ENCODE measurements around the gene RALGPS1. TPM values are rescaled to one million over a fixed set of nuclear protein-coding genes. Genes with fewer than 3 reads are reported as not detected.

RALGPS1 gene
- total and polyA plus RNA-seq, 2 of the 13 experiments (the other 11 are each of a cell fraction or from before 2014, with no cell fraction given), result 3.7 to 6.5 TPM

DNA sequence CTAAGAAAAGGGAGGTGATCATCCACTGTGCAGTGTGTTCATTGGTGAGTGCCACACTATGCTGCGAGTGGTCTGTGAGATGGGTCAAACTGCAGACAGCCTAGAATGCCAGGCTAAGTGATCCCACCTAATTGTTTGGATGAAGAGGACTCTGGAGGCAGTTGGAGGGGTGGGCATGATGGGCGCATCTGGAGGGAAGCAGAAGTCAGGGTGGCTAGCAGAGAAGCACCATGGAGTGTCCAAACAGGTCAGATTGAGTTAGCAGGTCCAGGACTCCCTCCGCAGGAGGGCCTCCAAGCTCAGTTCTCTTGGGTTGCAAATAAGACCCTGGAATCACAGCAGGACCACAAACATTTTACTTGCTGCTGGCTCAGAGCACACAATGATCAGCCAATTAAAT, 227.7 kb downstream of the RALGPS1 start:
- FAIRE-seq, result no peak
- no peak for DNase-seq (ENCODE audit: low spot score)
- ChIA-PET POLR2A (no interaction called here), CTCF (ENCODE audit: low intra/inter-chr PET ratio, low total read pairs) (no interaction called here)
- H3K9ac ChIP-seq (ENCODE audit: insufficient read depth, low read depth, low read length), result no peak overlapping the region
- H3K27me3 ChIP-seq (ENCODE audit: control insufficient read depth in 1 of 2, insufficient read depth in 2 of 2, low read length in 2 of 2), result no peaks in the 10 kb centered on the region
- in situ Hi-C loops (cut with HindIII; ENCODE audit: extremely low pct_ligation_motif_present, low pct_unique_long_range_greater_than_20kb) (no loop called here), intact Hi-C loops (cut with micrococcal nuclease; ENCODE audit: unreplicated experiment) (no loop called here)
- no peak for ATAC-seq
- no peak overlapping the region for H3K4me2 ChIP-seq (ENCODE audit: low read depth, low read length)
- no peak overlapping the region for H2AFZ ChIP-seq (ENCODE audit: low read length)
- H3K4me1 ChIP-seq (ENCODE audit: insufficient read depth, low read length), result peaks cover 7% of the 10 kb centered on the region
- no peaks in the 10 kb centered on the region for H3K36me3 ChIP-seq (replicated peaks in 1 of 2; ENCODE audit: control insufficient read depth in 1 of 2, insufficient read depth in 2 of 2, low read length in 2 of 2)
- TF ChIP-seq, protein P1, sequence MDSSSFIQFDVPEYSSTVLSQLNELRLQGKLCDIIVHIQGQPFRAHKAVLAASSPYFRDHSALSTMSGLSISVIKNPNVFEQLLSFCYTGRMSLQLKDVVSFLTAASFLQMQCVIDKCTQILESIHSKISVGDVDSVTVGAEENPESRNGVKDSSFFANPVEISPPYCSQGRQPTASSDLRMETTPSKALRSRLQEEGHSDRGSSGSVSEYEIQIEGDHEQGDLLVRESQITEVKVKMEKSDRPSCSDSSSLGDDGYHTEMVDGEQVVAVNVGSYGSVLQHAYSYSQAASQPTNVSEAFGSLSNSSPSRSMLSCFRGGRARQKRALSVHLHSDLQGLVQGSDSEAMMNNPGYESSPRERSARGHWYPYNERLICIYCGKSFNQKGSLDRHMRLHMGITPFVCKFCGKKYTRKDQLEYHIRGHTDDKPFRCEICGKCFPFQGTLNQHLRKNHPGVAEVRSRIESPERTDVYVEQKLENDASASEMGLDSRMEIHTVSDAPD (CRISPR knock-in tag; IDR thresholded peaks at IDR 0.05), result 0 out of 2 replicates have a peak, but pooled peaks have one; percentile 23
- TF ChIP-seq, protein P2, sequence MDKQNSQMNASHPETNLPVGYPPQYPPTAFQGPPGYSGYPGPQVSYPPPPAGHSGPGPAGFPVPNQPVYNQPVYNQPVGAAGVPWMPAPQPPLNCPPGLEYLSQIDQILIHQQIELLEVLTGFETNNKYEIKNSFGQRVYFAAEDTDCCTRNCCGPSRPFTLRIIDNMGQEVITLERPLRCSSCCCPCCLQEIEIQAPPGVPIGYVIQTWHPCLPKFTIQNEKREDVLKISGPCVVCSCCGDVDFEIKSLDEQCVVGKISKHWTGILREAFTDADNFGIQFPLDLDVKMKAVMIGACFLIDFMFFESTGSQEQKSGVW (CRISPR knock-in tag; IDR thresholded peaks at IDR 0.05; ENCODE audit: borderline replicate concordance), result no peak
- TF ChIP-seq PTBP1 (IDR thresholded peaks at IDR 0.05; ENCODE audit: low read depth, low read length, poor library complexity, severe bottlenecking), result no peak
- H3K9me3 ChIP-seq (ENCODE audit: low read length), result no peaks in the 10 kb centered on the region
- no TSS peak for BruUV-seq (replicated peaks)
- 80% methylated on average over 2 of the region's 3 CpGs for WGBS (ENCODE audit: low lambda C conversion rate)
- H3K79me2 ChIP-seq (ENCODE audit: insufficient read depth, low read length), result no peaks in the 10 kb centered on the region
- H3K27ac ChIP-seq (ENCODE audit: extremely low read length, insufficient read depth, low read length), result no peak overlapping the region
- no peaks in the 10 kb centered on the region for H4K20me1 ChIP-seq (ENCODE audit: insufficient read depth, low read length)
- no peak overlapping the region for H3K4me3 ChIP-seq (replicated peaks in 1 of 3; ENCODE audit: insufficient read depth in 1 of 3, low read depth in 2 of 3, low read length in 3 of 3)

DNA sequence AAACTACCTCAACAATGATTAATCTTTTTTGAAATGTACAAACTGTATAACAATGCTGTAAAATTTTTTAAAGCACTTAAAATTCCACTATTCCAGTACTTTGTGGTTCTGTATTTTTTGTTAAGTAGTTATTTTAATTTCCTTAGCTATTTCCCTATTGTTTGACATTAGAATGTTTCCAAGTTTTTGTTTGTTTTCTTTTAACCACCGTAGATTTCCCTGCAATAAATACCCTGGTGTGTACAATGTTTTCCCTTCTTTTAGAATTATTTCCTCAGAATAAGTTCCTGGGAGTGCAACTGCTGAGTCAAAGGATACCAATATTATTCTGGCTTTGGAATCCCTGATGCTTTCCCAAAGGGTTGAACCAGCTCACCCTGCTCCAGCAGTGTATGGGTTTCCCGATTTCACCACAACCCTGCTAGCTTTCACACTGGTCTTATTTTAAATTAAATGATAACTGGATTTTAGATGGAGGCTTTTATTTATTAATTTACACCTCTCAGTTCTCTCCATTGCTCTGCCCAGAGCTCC, 228.4 kb downstream of the RALGPS1 start:
- in situ Hi-C loops (cut with HindIII; ENCODE audit: extremely low pct_ligation_motif_present, low pct_unique_long_range_greater_than_20kb), result no loop called here
- DNase-seq (ENCODE audit: low spot score) (no peak), FAIRE-seq (no peak), ATAC-seq (no peak)
- Histone ChIP-seq H4K20me1 (ENCODE audit: insufficient read depth, low read length) (no peaks in the 10 kb centered on the region), H2AFZ (ENCODE audit: low read length) (no peak overlapping the region), H3K9ac (ENCODE audit: insufficient read depth, low read depth, low read length) (no peak overlapping the region), H3K4me3 (replicated peaks in 1 of 3; ENCODE audit: insufficient read depth in 1 of 3, low read depth in 2 of 3, low read length in 3 of 3) (no peak overlapping the region), H3K27ac (ENCODE audit: extremely low read length, insufficient read depth, low read length) (no peak overlapping the region), H3K4me1 (ENCODE audit: insufficient read depth, low read length) (no peaks in the 10 kb centered on the region), H3K79me2 (ENCODE audit: insufficient read depth, low read length) (no peaks in the 10 kb centered on the region), H3K4me2 (ENCODE audit: low read depth, low read length) (no peak overlapping the region), H3K27me3 (ENCODE audit: control insufficient read depth in 1 of 2, insufficient read depth in 2 of 2, low read length in 2 of 2) (no peaks in the 10 kb centered on the region), H3K36me3 (replicated peaks in 1 of 2; ENCODE audit: control insufficient read depth in 1 of 2, insufficient read depth in 2 of 2, low read length in 2 of 2) (no peaks in the 10 kb centered on the region), H3K9me3 (ENCODE audit: low read length) (no peaks in the 10 kb centered on the region)
- POLR2A ChIA-PET, result no interaction called here
- no TSS peak for BruUV-seq (replicated peaks)
- intact Hi-C loops (cut with micrococcal nuclease; ENCODE audit: unreplicated experiment), result no loop called here
- WGBS (ENCODE audit: low lambda C conversion rate), result 66% methylated on average over 2 of the region's 2 CpGs
- CTCF ChIA-PET (ENCODE audit: low intra/inter-chr PET ratio, low total read pairs), result no interaction called here
- no peak for TF ChIP-seq CBX2 (IDR thresholded peaks at IDR 0.05; ENCODE audit: low read depth, low read length)
- no peak for TF ChIP-seq CBX2 (CRISPR knock-in tag; IDR thresholded peaks at IDR 0.05; ENCODE audit: low read depth)
- no peak for TF ChIP-seq MZF1 (CRISPR knock-in tag; IDR thresholded peaks at IDR 0.05; ENCODE audit: borderline replicate concordance)
- TF ChIP-seq ZBTB7A (CRISPR knock-in tag; IDR thresholded peaks at IDR 0.05), result no peak
- TF ChIP-seq KAT2B (IDR thresholded peaks at IDR 0.05; ENCODE audit: borderline replicate concordance, low read depth, low read length), result no peak
- TF ChIP-seq ZNF460 (CRISPR knock-in tag; IDR thresholded peaks at IDR 0.05; ENCODE audit: borderline replicate concordance), result no peak
- TF ChIP-seq TCF12 (IDR thresholded peaks at IDR 0.05), result no peak
- no peak for TF ChIP-seq TCF12 (CRISPR knock-in tag; IDR thresholded peaks at IDR 0.05)
- TF ChIP-seq, protein P3, sequence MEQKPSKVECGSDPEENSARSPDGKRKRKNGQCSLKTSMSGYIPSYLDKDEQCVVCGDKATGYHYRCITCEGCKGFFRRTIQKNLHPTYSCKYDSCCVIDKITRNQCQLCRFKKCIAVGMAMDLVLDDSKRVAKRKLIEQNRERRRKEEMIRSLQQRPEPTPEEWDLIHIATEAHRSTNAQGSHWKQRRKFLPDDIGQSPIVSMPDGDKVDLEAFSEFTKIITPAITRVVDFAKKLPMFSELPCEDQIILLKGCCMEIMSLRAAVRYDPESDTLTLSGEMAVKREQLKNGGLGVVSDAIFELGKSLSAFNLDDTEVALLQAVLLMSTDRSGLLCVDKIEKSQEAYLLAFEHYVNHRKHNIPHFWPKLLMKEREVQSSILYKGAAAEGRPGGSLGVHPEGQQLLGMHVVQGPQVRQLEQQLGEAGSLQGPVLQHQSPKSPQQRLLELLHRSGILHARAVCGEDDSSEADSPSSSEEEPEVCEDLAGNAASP (CRISPR knock-in tag; IDR thresholded peaks at IDR 0.05; ENCODE audit: borderline replicate concordance), result no peak
- no peak for TF ChIP-seq HOXA9 (CRISPR knock-in tag; IDR thresholded peaks at IDR 0.05; ENCODE audit: borderline replicate concordance)

Measured in HepG2 (cell line).